ENCODE data around the gene TAF1B. TPM values are rescaled to one million over a fixed set of nuclear protein-coding genes. Genes with fewer than 3 reads are reported as not detected.

The TAF1B gene
- total RNA-seq, 4 donors from 2014 or later = 10.8 to 21.4 (median 17.9) TPM

GRCh38 chr2:9818097-9818496 lies 25.2 kb upstream of the TAF1B start:
- H3K4me3 ChIP-seq = no peak overlapping the region
- no peak overlapping the region for H3K27ac ChIP-seq
- no peak for TF ChIP-seq EP300 (IDR thresholded peaks at IDR 0.05)
- TF ChIP-seq CTCF (IDR thresholded peaks at IDR 0.05) = no peak
- TF ChIP-seq POLR2A (IDR thresholded peaks at IDR 0.05) = no peak
- no peak for DNase-seq (ENCODE audit: low spot score in 2 of 2)
- no peaks in the 10 kb centered on the region for H3K27me3 ChIP-seq
- WGBS, 2 donors = 86 to 87% methylated on average over 2 of the region's 2 CpGs
- H3K36me3 ChIP-seq = no peaks in the 10 kb centered on the region
- H3K4me1 ChIP-seq = peaks cover 0 to 13% (median 3%) of the 10 kb centered on the region in 4 donors
- no peaks in the 10 kb centered on the region for H3K9me3 ChIP-seq

GRCh38 chr2:9819551-9819950 lies 23.7 kb upstream of the TAF1B start:
- Histone ChIP-seq H3K4me1 (no peaks in the 10 kb centered on the region), H3K27ac (peak overlapping the region in 1 of 4 donors; percentile 28), H3K36me3 (no peaks in the 10 kb centered on the region), H3K9me3 (no peaks in the 10 kb centered on the region), H3K27me3 (no peaks in the 10 kb centered on the region), H3K4me3 (no peak overlapping the region)
- TF ChIP-seq CTCF (IDR thresholded peaks at IDR 0.05) = no peak
- no peak for TF ChIP-seq POLR2A (IDR thresholded peaks at IDR 0.05)
- TF ChIP-seq EP300 (IDR thresholded peaks at IDR 0.05) = no peak
- DNase-seq (ENCODE audit: low spot score in 2 of 2) = no peak
- 84 to 91% methylated on average over 12 to 13 of the region's 13 CpGs for WGBS, 2 donors

GRCh38 chr2:9820020-9820973 lies 23.0 kb upstream of the TAF1B start:
- Histone ChIP-seq H3K27ac (peak overlapping the region in 1 of 4 donors; percentile 28), H3K27me3 (no peaks in the 10 kb centered on the region), H3K4me3 (no peak overlapping the region), H3K4me1 (no peaks in the 10 kb centered on the region), H3K36me3 (no peaks in the 10 kb centered on the region), H3K9me3 (no peaks in the 10 kb centered on the region)
- TF ChIP-seq EP300 (IDR thresholded peaks at IDR 0.05) (no peak), CTCF (IDR thresholded peaks at IDR 0.05) (no peak), POLR2A (IDR thresholded peaks at IDR 0.05) (no peak)
- whole genome bisulfite sequencing, 2 donors = 72 to 76% methylated on average over 31 to 32 of the region's 32 CpGs
- no peak for DNase-seq (ENCODE audit: low spot score in 2 of 2)

- DNase-seq (ENCODE audit: low spot score in 2 of 2) = no peak
- 88 to 93% methylated on average over 9 to 10 of the region's 12 CpGs for WGBS, 2 donors
- TF ChIP-seq EP300 (IDR thresholded peaks at IDR 0.05) (no peak), POLR2A (IDR thresholded peaks at IDR 0.05) (no peak), CTCF (IDR thresholded peaks at IDR 0.05) (no peak)
Observed at GRCh38 chr2:9821805-9822445, 21.3 kb upstream of the TAF1B start.

GRCh38 chr2:9824441-9824840 lies 18.8 kb upstream of the TAF1B start:
- WGBS, 2 donors = 82 to 100% methylated on average over 3 of the region's 3 CpGs
- no peaks in the 10 kb centered on the region for H3K9me3 ChIP-seq

More at GRCh38 chr2:9821805-9822445, 21.3 kb upstream of the TAF1B start:
- Histone ChIP-seq H3K4me1 (no peaks in the 10 kb centered on the region), H3K4me3 (no peak overlapping the region), H3K36me3 (no peaks in the 10 kb centered on the region), H3K9me3 (no peaks in the 10 kb centered on the region), H3K27me3 (no peaks in the 10 kb centered on the region), H3K27ac (no peak overlapping the region)

More at GRCh38 chr2:9824441-9824840, 18.8 kb upstream of the TAF1B start:
- TF ChIP-seq EP300 (IDR thresholded peaks at IDR 0.05) (no peak), POLR2A (IDR thresholded peaks at IDR 0.05) (no peak), CTCF (IDR thresholded peaks at IDR 0.05) (no peak)
- Histone ChIP-seq H3K4me3 (no peak overlapping the region), H3K36me3 (no peaks in the 10 kb centered on the region), H3K27ac (no peak overlapping the region), H3K27me3 (no peaks in the 10 kb centered on the region), H3K4me1 (no peaks in the 10 kb centered on the region)
- no peak for DNase-seq (ENCODE audit: low spot score in 2 of 2)
